Fibroblast of skin of back (primary cell): ENCODE results near the gene CCDC171. TPM values are rescaled to one million over a fixed set of nuclear protein-coding genes. Genes with fewer than 3 reads are reported as not detected.
"Not testable (repeated sequence)": the region's sequence is repeated elsewhere in the genome, so short reads cannot be mapped to it uniquely, and the experiment has no call there.

ENCODE experiments used
- DNase-seq: peaks from one replicate; pipeline ENCODE4 v3.0.0-alpha.2; 2013
- polyA plus RNA-seq, 2 experiments: library from polyadenylated mRNA; unstranded; fragments of 120-200 nt; gene quantifications; one replicate each; pipeline ENCODE4 v1.2.1, GENCODE V29; 2013; ENCODE audit not compliant: insufficient read length in 2 of 2

CCDC171 gene
- polyA plus RNA-seq (2013, experiment 1 of 2; ENCODE audit: insufficient read length), result 1.5 TPM
- polyA plus RNA-seq (2013, experiment 2 of 2; ENCODE audit: insufficient read length), result 0.66 TPM

- peak; percentile 95 for DNase-seq
Measured at GRCh38 chr9:15552636-15553527, at the start of gene CCDC171. Gene CCDC171 (plus strand): TSS chr9:15553043. CDS start chr9:15564089, 11,046 bp downstream.

GRCh38 chr9:15505921-15506320 lies 46.9 kb upstream of the CCDC171 start:
- DNase-seq, result no peak

GRCh38 chr9:15509931-15510788 lies 42.7 kb upstream of the CCDC171 start:
- DNase-seq, result peak; percentile 16

GRCh38 chr9:15510789-15511575 lies 41.9 kb upstream of the CCDC171 start, which contains the start of gene PSIP1:
Gene PSIP1 (minus strand): TSS chr9:15510970. CDS start chr9:15510188, 782 bp downstream.
- DNase-seq, result peak; percentile 77

GRCh38 chr9:15512204-15512603 lies 40.6 kb upstream of the CCDC171 start:
- no peak for DNase-seq

- DNase-seq, result no peak
Measured at GRCh38 chr9:15512889-15513288, 40.0 kb upstream of the CCDC171 start.

- peak; percentile 20 for DNase-seq
Measured at GRCh38 chr9:15513335-15513734, 39.5 kb upstream of the CCDC171 start.

- DNase-seq, result no peak
Measured at GRCh38 chr9:15519831-15520230, 33.0 kb upstream of the CCDC171 start.

GRCh38 chr9:15521254-15521653 lies 31.6 kb upstream of the CCDC171 start:
- DNase-seq, result no peak

GRCh38 chr9:15522130-15522755 lies 30.6 kb upstream of the CCDC171 start:
- DNase-seq, result no peak

- DNase-seq, result no peak
Measured at GRCh38 chr9:15524845-15525455, 27.9 kb upstream of the CCDC171 start.

GRCh38 chr9:15525958-15526357 lies 26.9 kb upstream of the CCDC171 start:
- DNase-seq, result no peak

- DNase-seq, result not testable (repeated sequence)
Measured at GRCh38 chr9:15527035-15527434, 25.8 kb upstream of the CCDC171 start.

- no peak for DNase-seq
Measured at GRCh38 chr9:15529566-15530324, 23.1 kb upstream of the CCDC171 start.

- no peak for DNase-seq
Measured at GRCh38 chr9:15531380-15531779, 21.5 kb upstream of the CCDC171 start.

GRCh38 chr9:15541872-15542271 lies 11.0 kb upstream of the CCDC171 start:
- DNase-seq, result no peak

- no peak for DNase-seq
Measured at GRCh38 chr9:15542624-15543023, 10.2 kb upstream of the CCDC171 start.

GRCh38 chr9:15543047-15543813 lies 9.6 kb upstream of the CCDC171 start:
- DNase-seq, result no peak

- DNase-seq, result no peak
Measured at GRCh38 chr9:15549611-15550010, 3.2 kb upstream of the CCDC171 start.

GRCh38 chr9:15553528-15553898 lies 670 bp downstream of the CCDC171 start:
- DNase-seq, result no peak
